H1 (cell line): ENCODE data around the gene DYNC2H1. TPM values are rescaled to one million over a fixed set of nuclear protein-coding genes. Genes with fewer than 3 reads are reported as not detected.

ENCODE experiments used
- CTCF ChIA-PET: fragments of 300-600 bp; sonication (Branson Sonifier 250); formaldehyde crosslinking; loops from one replicate; lab custom pipeline; 2021; ENCODE audit not compliant: partially characterized antibody; lab: Charles Lee
- POLR2A ChIA-PET: fragments of 300-600 bp; sonication (Branson Sonifier 250); formaldehyde crosslinking; loops from one replicate; lab custom pipeline; 2021; ENCODE audit warnings: inconsistent platforms; ENCODE audit not compliant: partially characterized antibody; lab: Charles Lee
- DNase-seq, 2 experiments: peaks; one replicate each; pipeline versions ENCODE4 v3.0.0 to v3.0.0-alpha.2; 2010 to 2022; ENCODE audit warnings: low spot score in 2 of 2, low read depth in 1 of 2, mixed read lengths in 1 of 2
- FAIRE-seq: peaks from 2 replicates; lab custom pipeline; 2011; peaks lifted over from hg19 to GRCh38; lab: Jason Lieb, UNC
- H2AFZ ChIP-seq: 2 replicates; pipeline ENCODE4 v1.8.1; 2012; ENCODE audit warnings: low read length, inconsistent platforms
- H2AK5ac ChIP-seq: 2 replicates; pipeline ENCODE4 v1.6.1; 2013; ENCODE audit warnings: low read depth, low read length
- H2BK120ac ChIP-seq: replicated peaks from 2 replicates; pipeline ENCODE3; 2013; ENCODE audit warnings: low read depth, low read length, inconsistent platforms
- H2BK12ac ChIP-seq: 2 replicates; pipeline ENCODE4 v1.6.1; 2013; ENCODE audit warnings: low read depth, low read length
- H2BK15ac ChIP-seq: 2 replicates; pipeline ENCODE4 v1.6.1; 2013; ENCODE audit warnings: low read length
- H2BK20ac ChIP-seq: 2 replicates; pipeline ENCODE4 v1.6.1; 2013; ENCODE audit warnings: low read length
- H2BK5ac ChIP-seq: 2 replicates; pipeline ENCODE4 v1.6.1; 2013; ENCODE audit warnings: low read depth, low read length
- H3K14ac ChIP-seq: 2 replicates; pipeline ENCODE4 v1.6.1; 2013; ENCODE audit warnings: inconsistent platforms; ENCODE audit not compliant: insufficient read length
- H3K18ac ChIP-seq: 2 replicates; pipeline ENCODE4 v1.6.1; 2013; ENCODE audit warnings: low read length; ENCODE audit errors: extremely low read depth
- H3K23ac ChIP-seq: 2 replicates; pipeline ENCODE4 v1.6.1; 2013; ENCODE audit warnings: inconsistent platforms; ENCODE audit not compliant: insufficient read length
- H3K23me2 ChIP-seq: 2 replicates; pipeline ENCODE4 v1.6.1; 2013; ENCODE audit warnings: low read depth, low read length
- H3K27ac ChIP-seq: 2 replicates; pipeline ENCODE4 v1.6.1; 2011; ENCODE audit warnings: low read depth, low read length, inconsistent platforms
- H3K27me3 ChIP-seq, 4 experiments: replicated peaks in 1 of 4; 1 replicate in 1 of 4; 2 replicates in 3 of 4; pipeline versions ENCODE4 v1.6.1 to v1.8.1; 2011 to 2013; ENCODE audit warnings: low read length in 3 of 4, mild to moderate bottlenecking in 3 of 4, inconsistent platforms in 2 of 4, mixed read lengths in 2 of 4, moderate library complexity in 1 of 4; ENCODE audit not compliant: control insufficient read depth in 3 of 4, insufficient read depth in 3 of 4; ENCODE audit errors: extremely low read depth in 1 of 4
- H3K36me3 ChIP-seq, 4 experiments: 2 replicates each; pipeline versions ENCODE4 v1.6.1 to v1.8.1; 2011 to 2013; ENCODE audit warnings: mild to moderate bottlenecking in 4 of 4, low read length in 3 of 4, moderate library complexity in 2 of 4, control low read depth in 1 of 4, inconsistent platforms in 1 of 4; ENCODE audit not compliant: insufficient read depth in 4 of 4, control insufficient read depth in 2 of 4
- H3K4ac ChIP-seq: replicated peaks from 2 replicates; pipeline ENCODE3; 2013; ENCODE audit warnings: low read length, low read depth, mixed read lengths, inconsistent platforms; ENCODE audit not compliant: insufficient read length
- H3K4me1 ChIP-seq, 4 experiments: replicated peaks in 1 of 4; 1 replicate in 1 of 4; 2 replicates in 3 of 4; pipeline versions ENCODE4 v1.6.1 to v1.8.1; 2011 to 2013; ENCODE audit warnings: low read length in 3 of 4, inconsistent platforms in 2 of 4, mixed read lengths in 1 of 4; ENCODE audit not compliant: insufficient read depth in 4 of 4, control insufficient read depth in 3 of 4
- H3K4me2 ChIP-seq, 2 experiments: 2 replicates each; pipeline versions ENCODE4 v1.6.1 to v1.8.1; 2011 to 2013; ENCODE audit warnings: low read depth in 2 of 2, low read length in 2 of 2, control low read depth in 1 of 2, inconsistent platforms in 1 of 2, mild to moderate bottlenecking in 1 of 2; ENCODE audit not compliant: insufficient read depth in 1 of 2
- H3K4me3 ChIP-seq, 4 experiments: fragments of 200-600, 300-600 bp in 1 of 4; sonication (generic), shearing (Covaris generic), sonication (Bioruptor Twin) in 1 of 4; 2 replicates each; pipeline versions ENCODE4 v1.5.1 to v1.8.1; 2011 to 2016; ENCODE audit warnings: low read length in 4 of 4, low read depth in 3 of 4, control low read depth in 2 of 4, inconsistent platforms in 2 of 4, mild to moderate bottlenecking in 2 of 4, mixed read lengths in 1 of 4, moderate library complexity in 1 of 4; ENCODE audit not compliant: insufficient read depth in 2 of 4; ENCODE audit errors: extremely low read depth in 1 of 4
- H3K56ac ChIP-seq: replicated peaks from 2 replicates; pipeline ENCODE3; 2013; ENCODE audit warnings: low read depth, mild to moderate bottlenecking, mixed read lengths, low read length, inconsistent platforms; ENCODE audit not compliant: insufficient read length
- H3K79me1 ChIP-seq: 2 replicates; pipeline ENCODE4 v1.6.1; 2013; ENCODE audit warnings: low read depth, low read length, control low read depth
- H3K79me2 ChIP-seq, 2 experiments: 2 replicates each; pipeline versions ENCODE4 v1.6.1 to v1.8.1; 2012 to 2013; ENCODE audit warnings: low read length in 2 of 2, mild to moderate bottlenecking in 2 of 2, inconsistent platforms in 1 of 2; ENCODE audit not compliant: insufficient read depth in 2 of 2, control insufficient read depth in 1 of 2
- H3K9ac ChIP-seq, 4 experiments: replicated peaks in 1 of 4; 1 replicate in 1 of 4; 2 replicates in 3 of 4; pipeline versions ENCODE4 v1.6.1 to v1.8.1; 2011 to 2013; ENCODE audit warnings: low read depth in 3 of 4, low read length in 3 of 4, control low read depth in 2 of 4, mild to moderate bottlenecking in 2 of 4, moderate library complexity in 2 of 4, inconsistent platforms in 1 of 4; ENCODE audit errors: extremely low read depth in 1 of 4
- H3K9me3 ChIP-seq, 2 experiments: 2 replicates each; pipeline versions ENCODE4 v1.6.1 to v1.8.1; 2012 to 2013; ENCODE audit warnings: mild to moderate bottlenecking in 2 of 2, moderate library complexity in 2 of 2, control low read depth in 1 of 2, inconsistent platforms in 1 of 2, low read depth in 1 of 2, low read length in 1 of 2, mixed read lengths in 1 of 2; ENCODE audit not compliant: insufficient read depth in 2 of 2
- H4K20me1 ChIP-seq, 2 experiments: replicated peaks in 1 of 2; 2 replicates each; pipeline versions ENCODE3 to v1.8.1; 2011 to 2013; ENCODE audit warnings: inconsistent platforms in 2 of 2, low read length in 2 of 2, mild to moderate bottlenecking in 1 of 2; ENCODE audit not compliant: insufficient read depth in 2 of 2, control insufficient read depth in 1 of 2
- H4K5ac ChIP-seq: 2 replicates; pipeline ENCODE4 v1.6.1; 2013; ENCODE audit warnings: low read length, low read depth, mixed read lengths, inconsistent platforms; ENCODE audit not compliant: insufficient read length
- H4K8ac ChIP-seq: 2 replicates; pipeline ENCODE4 v1.8.0; 2013; ENCODE audit warnings: mild to moderate bottlenecking, moderate library complexity, low read length, inconsistent platforms; ENCODE audit not compliant: insufficient read depth; ENCODE audit errors: extremely low read depth
- H4K91ac ChIP-seq: replicated peaks from 2 replicates; pipeline ENCODE3; 2013; ENCODE audit warnings: low read length, mixed read lengths, inconsistent platforms; ENCODE audit not compliant: insufficient read length
- CHD7 ChIP-seq: fragments of 300-600 bp; sonication (generic); IDR thresholded peaks from 2 replicates; pipeline ENCODE4 v1.7.1; 2012; ENCODE audit warnings: low read length, moderate library complexity, mild to moderate bottlenecking, inconsistent platforms; ENCODE audit not compliant: insufficient replicate concordance
- polyA plus RNA-seq, 7 experiments: library from polyadenylated mRNA; depleted of rRNA in 3 of 7; stranded (reverse) in 5 of 7; unstranded in 2 of 7; fragments of >200 nt in 5 of 7; fragments of 200-250 nt in 2 of 7; gene quantifications; 1 replicate in 5 of 7; 2 replicates in 1 of 7; 4 replicates in 1 of 7; pipeline versions ENCODE4 v1.2.1 to v1.2.3, GENCODE V29; 2011 to 2013; ENCODE audit warnings: missing spikeins in 2 of 7, mixed read lengths in 2 of 7
- total RNA-seq: library from RNA; stranded (reverse); fragmentation: NEBNext Ultra II Directional; extraction: Animal tissue kit (Norgen Biotek cat#: 25700); gene quantifications from 2 replicates; pipeline ENCODE4 v1.2.1, GENCODE V29; 2021

The DYNC2H1 gene
- total and polyA plus RNA-seq, 2 of the 8 experiments (the other 6 are each of a cell fraction or from before 2014, with no cell fraction given): 6.2 to 12.0 TPM

GRCh38 chr11:103483996-103484395 is 374.8 kb downstream of the DYNC2H1 start:
- FAIRE-seq: no peak
- POLR2A ChIA-PET: no interaction called here
- no peak for TF ChIP-seq CHD7

More at GRCh38 chr11:103483996-103484395, 374.8 kb downstream of the DYNC2H1 start:
- no peaks in the 10 kb centered on the region for H3K79me1 ChIP-seq
- H3K56ac ChIP-seq: no peak overlapping the region
- H3K4ac ChIP-seq: no peak overlapping the region
- no peaks in the 10 kb centered on the region for H3K23me2 ChIP-seq
- peaks cover 0 to 4% (median 0%) of the 10 kb centered on the region in 4 experiments; a peak in 1 of 7 replicates for H3K4me1 ChIP-seq
- no peak overlapping the region for H4K91ac ChIP-seq
- H3K4me2 ChIP-seq: no peak overlapping the region
- H3K27ac ChIP-seq: no peak overlapping the region
- H4K20me1 ChIP-seq: no peaks in the 10 kb centered on the region
- no peak overlapping the region for H2BK5ac ChIP-seq
- no peaks in the 10 kb centered on the region for H3K79me2 ChIP-seq
- H2AK5ac ChIP-seq: no peak overlapping the region
- no peak overlapping the region for H2BK120ac ChIP-seq
- H3K9ac ChIP-seq: no peak overlapping the region
- no peak overlapping the region for H4K5ac ChIP-seq
- no peak overlapping the region for H2BK20ac ChIP-seq
- CTCF ChIA-PET: interaction anchor here (1.2 kb wide), 1 partner anchor 53 kb away, joined by 3 read pairs; no protein-coding TSS in a partner anchor
- H3K23ac ChIP-seq: no peak overlapping the region
- no peaks in the 10 kb centered on the region for H3K27me3 ChIP-seq
- no peak overlapping the region for H3K18ac ChIP-seq
- H3K9me3 ChIP-seq: peaks cover 0 to 3% of the 10 kb centered on the region in 2 experiments; a peak in 1 of 4 replicates
- H2BK12ac ChIP-seq: no peak overlapping the region
- no peak overlapping the region for H3K14ac ChIP-seq
- no peak overlapping the region for H2AFZ ChIP-seq
- DNase-seq: no peak
- H3K4me3 ChIP-seq: no peak overlapping the region
- H4K8ac ChIP-seq: no peak overlapping the region
- H2BK15ac ChIP-seq: no peak overlapping the region
- no peaks in the 10 kb centered on the region; a peak in 1 of 8 replicates for H3K36me3 ChIP-seq
